Measurements from ENCODE around the gene NR2C2. TPM values are rescaled to one million over a fixed set of nuclear protein-coding genes. Genes with fewer than 3 reads are reported as not detected.
"Not testable (repeated sequence)": the region's sequence is repeated elsewhere in the genome, so short reads cannot be mapped to it uniquely, and the experiment has no call there.

Gene NR2C2
- polyA plus RNA-seq (ENCODE audit: low read depth in 6 of 6): 10 to 100 TPM in 5 of 6 donors, under 1 TPM in 1; 0.49 to 19.8 (median 13.1) TPM

- Mint-ChIP-seq H3K4me3 (peak within 1 kb of the TSS; percentile 89 to 100 (median 100)), H3K27ac (peak within 1 kb of the TSS; percentile 99 to 100 (median 100)), H3K4me1 (peaks cover 37 to 49% (median 39%) of the 10 kb centered on the region in 3 donors), H3K36me3 (no peaks in the 10 kb centered on the region), H3K9me3 (no peaks in the 10 kb centered on the region), H3K27me3 (no peaks in the 10 kb centered on the region)
- DNase-seq (peak; percentile 90), ATAC-seq (ENCODE audit: low read depth in 2 of 2) (peak; percentile 60 to 62)
Observed at GRCh38 chr3:14947100-14947885, at the start of gene NR2C2. Gene NR2C2, plus strand, starts transcription at chr3:14947583. Its CDS starts 56,332 bp downstream, at chr3:15003915.

GRCh38 chr3:14898929-14899328 is 48.5 kb upstream of the NR2C2 start:
- ATAC-seq (ENCODE audit: low read depth in 2 of 2): no peak
- Mint-ChIP-seq H3K9me3 (peaks cover 0 to 4% (median 0%) of the 10 kb centered on the region in 7 donors), H3K27me3 (peaks cover 29 to 47% (median 46%) of the 10 kb centered on the region in 3 donors), H3K4me3 (no peak overlapping the region), H3K27ac (no peak overlapping the region), H3K4me1 (no peaks in the 10 kb centered on the region), H3K36me3 (peaks cover 0 to 8% of the 10 kb centered on the region in 2 donors)
- DNase-seq: no peak

- ATAC-seq (ENCODE audit: low read depth in 2 of 2) (no peak), DNase-seq (no peak)
- peak overlapping the region in 1 of 8 donors; percentile 14 for H3K4me3 Mint-ChIP-seq
- peaks cover under 1 to 5% (median 3%) of the 10 kb centered on the region in 7 donors for H3K9me3 Mint-ChIP-seq
- peaks cover 24 to 43% (median 42%) of the 10 kb centered on the region in 3 donors for H3K27me3 Mint-ChIP-seq
- no peaks in the 10 kb centered on the region for H3K4me1 Mint-ChIP-seq
- H3K36me3 Mint-ChIP-seq: peaks cover 0 to 6% of the 10 kb centered on the region in 2 donors
- no peak overlapping the region for H3K27ac Mint-ChIP-seq
Observed at GRCh38 chr3:14899993-14900618, 47.3 kb upstream of the NR2C2 start.

- H3K4me1 Mint-ChIP-seq: no peaks in the 10 kb centered on the region
- peak overlapping the region in 1 of 6 donors; percentile 63 for H3K27ac Mint-ChIP-seq
- H3K27me3 Mint-ChIP-seq: peaks cover 17 to 48% (median 39%) of the 10 kb centered on the region in 3 donors
- peaks cover 0 to 13% of the 10 kb centered on the region in 2 donors for H3K36me3 Mint-ChIP-seq
- H3K9me3 Mint-ChIP-seq: peaks cover 2 to 14% (median 9%) of the 10 kb centered on the region in 7 donors
- H3K4me3 Mint-ChIP-seq: no peak overlapping the region
- DNase-seq (no peak), ATAC-seq (ENCODE audit: low read depth in 2 of 2) (no peak)
Observed at GRCh38 chr3:14900881-14901873, 46.2 kb upstream of the NR2C2 start.

- DNase-seq (no peak), ATAC-seq (ENCODE audit: low read depth in 2 of 2) (no peak)
- Mint-ChIP-seq H3K4me1 (no peaks in the 10 kb centered on the region), H3K27ac (no peak overlapping the region), H3K4me3 (no peak overlapping the region), H3K36me3 (peaks cover 0 to 13% of the 10 kb centered on the region in 2 donors), H3K27me3 (peaks cover 12 to 51% (median 45%) of the 10 kb centered on the region in 3 donors), H3K9me3 (peaks cover 5 to 17% (median 9%) of the 10 kb centered on the region in 7 donors)
Observed at GRCh38 chr3:14902719-14903118, 44.7 kb upstream of the NR2C2 start.

GRCh38 chr3:14903501-14903900 is 43.9 kb upstream of the NR2C2 start:
- H3K4me3 Mint-ChIP-seq; ATAC-seq (ENCODE audit: low read depth in 2 of 2); DNase-seq; H3K27ac Mint-ChIP-seq; H3K4me1 Mint-ChIP-seq: not testable (repeated sequence)
- H3K27me3 Mint-ChIP-seq: peaks cover 6 to 43% (median 38%) of the 10 kb centered on the region in 3 donors
- H3K9me3 Mint-ChIP-seq: peaks cover 5 to 17% (median 9%) of the 10 kb centered on the region in 7 donors
- peaks cover 0 to 13% of the 10 kb centered on the region in 2 donors for H3K36me3 Mint-ChIP-seq

- Mint-ChIP-seq H3K4me1 (no peaks in the 10 kb centered on the region), H3K27me3 (peaks cover 4 to 26% (median 23%) of the 10 kb centered on the region in 3 donors), H3K36me3 (peaks cover 0 to 13% of the 10 kb centered on the region in 2 donors), H3K27ac (no peak overlapping the region), H3K4me3 (no peak overlapping the region), H3K9me3 (peaks cover 5 to 17% (median 9%) of the 10 kb centered on the region in 7 donors)
- DNase-seq: no peak
- no peak for ATAC-seq (ENCODE audit: low read depth in 2 of 2)
Observed at GRCh38 chr3:14905055-14905657, 42.2 kb upstream of the NR2C2 start.

GRCh38 chr3:14906355-14906971 is 40.9 kb upstream of the NR2C2 start:
- Mint-ChIP-seq H3K9me3 (peaks cover 5 to 17% (median 9%) of the 10 kb centered on the region in 7 donors), H3K27me3 (peaks cover 4 to 33% (median 32%) of the 10 kb centered on the region in 3 donors), H3K27ac (no peak overlapping the region), H3K36me3 (peaks cover 0 to 13% of the 10 kb centered on the region in 2 donors), H3K4me1 (no peaks in the 10 kb centered on the region), H3K4me3 (no peak overlapping the region)
- DNase-seq (no peak), ATAC-seq (ENCODE audit: low read depth in 2 of 2) (no peak)

- Mint-ChIP-seq H3K36me3 (peaks cover 0 to 13% of the 10 kb centered on the region in 2 donors), H3K9me3 (peaks cover 5 to 17% (median 9%) of the 10 kb centered on the region in 7 donors), H3K4me3 (no peak overlapping the region), H3K4me1 (no peaks in the 10 kb centered on the region), H3K27me3 (peaks cover 4 to 41% (median 40%) of the 10 kb centered on the region in 3 donors), H3K27ac (no peak overlapping the region)
- DNase-seq (no peak), ATAC-seq (ENCODE audit: low read depth in 2 of 2) (no peak)
Observed at GRCh38 chr3:14907043-14907966, 40.1 kb upstream of the NR2C2 start.

GRCh38 chr3:14909250-14909649 is 38.1 kb upstream of the NR2C2 start:
- Mint-ChIP-seq H3K27ac (no peak overlapping the region), H3K36me3 (peaks cover 0 to 13% of the 10 kb centered on the region in 2 donors), H3K27me3 (peaks cover 8 to 52% (median 51%) of the 10 kb centered on the region in 3 donors), H3K4me1 (no peaks in the 10 kb centered on the region), H3K9me3 (peaks cover 5 to 17% (median 8%) of the 10 kb centered on the region in 7 donors), H3K4me3 (no peak overlapping the region)
- DNase-seq (no peak), ATAC-seq (ENCODE audit: low read depth in 2 of 2) (no peak)

- H3K4me1 Mint-ChIP-seq: no peaks in the 10 kb centered on the region
- no peak overlapping the region for H3K4me3 Mint-ChIP-seq
- H3K9me3 Mint-ChIP-seq: peaks cover 0 to 3% (median 0%) of the 10 kb centered on the region in 7 donors
- H3K27me3 Mint-ChIP-seq: peaks cover 8 to 42% (median 33%) of the 10 kb centered on the region in 3 donors
- DNase-seq (no peak), ATAC-seq (ENCODE audit: low read depth in 2 of 2) (no peak)
- no peaks in the 10 kb centered on the region for H3K36me3 Mint-ChIP-seq
- peak overlapping the region in 2 of 6 donors; percentile 28 to 83 for H3K27ac Mint-ChIP-seq
Observed at GRCh38 chr3:14911651-14912050, 35.7 kb upstream of the NR2C2 start.
